PC-9 (cell line): ENCODE measurements around the gene BPTF.

Experiments
- EZH2 ChIP-seq: fragments of 200-600 bp; sonication (generic); IDR thresholded peaks from 2 replicates; pipeline ENCODE4 v1.8.0; 2017; ENCODE audit warnings: antibody characterized with exemption, low read depth
- TF ChIP-seq, protein P1 (sequence below): fragments of 200-600 bp; sonication (generic); conservative IDR thresholded peaks from 2 replicates; pipeline ENCODE4 v1.6.1; 2017; ENCODE audit warnings: mixed run types, antibody characterized with exemption, mild to moderate bottlenecking, moderate library complexity

DNA sequence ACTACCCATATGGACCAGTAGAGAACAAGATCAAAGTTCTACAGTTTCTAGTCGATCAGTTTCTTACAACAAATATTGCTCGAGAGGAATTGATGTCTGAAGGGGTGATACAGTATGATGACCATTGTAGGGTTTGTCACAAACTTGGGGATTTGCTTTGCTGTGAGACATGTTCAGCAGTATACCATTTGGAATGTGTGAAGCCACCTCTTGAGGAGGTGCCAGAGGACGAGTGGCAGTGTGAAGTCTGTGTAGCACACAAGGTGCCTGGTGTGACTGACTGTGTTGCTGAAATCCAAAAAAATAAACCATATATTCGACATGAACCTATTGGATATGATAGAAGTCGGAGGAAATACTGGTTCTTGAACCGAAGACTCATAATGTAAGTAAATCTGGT is 29.1 kb downstream of the BPTF start:
- TF ChIP-seq, protein P1, sequence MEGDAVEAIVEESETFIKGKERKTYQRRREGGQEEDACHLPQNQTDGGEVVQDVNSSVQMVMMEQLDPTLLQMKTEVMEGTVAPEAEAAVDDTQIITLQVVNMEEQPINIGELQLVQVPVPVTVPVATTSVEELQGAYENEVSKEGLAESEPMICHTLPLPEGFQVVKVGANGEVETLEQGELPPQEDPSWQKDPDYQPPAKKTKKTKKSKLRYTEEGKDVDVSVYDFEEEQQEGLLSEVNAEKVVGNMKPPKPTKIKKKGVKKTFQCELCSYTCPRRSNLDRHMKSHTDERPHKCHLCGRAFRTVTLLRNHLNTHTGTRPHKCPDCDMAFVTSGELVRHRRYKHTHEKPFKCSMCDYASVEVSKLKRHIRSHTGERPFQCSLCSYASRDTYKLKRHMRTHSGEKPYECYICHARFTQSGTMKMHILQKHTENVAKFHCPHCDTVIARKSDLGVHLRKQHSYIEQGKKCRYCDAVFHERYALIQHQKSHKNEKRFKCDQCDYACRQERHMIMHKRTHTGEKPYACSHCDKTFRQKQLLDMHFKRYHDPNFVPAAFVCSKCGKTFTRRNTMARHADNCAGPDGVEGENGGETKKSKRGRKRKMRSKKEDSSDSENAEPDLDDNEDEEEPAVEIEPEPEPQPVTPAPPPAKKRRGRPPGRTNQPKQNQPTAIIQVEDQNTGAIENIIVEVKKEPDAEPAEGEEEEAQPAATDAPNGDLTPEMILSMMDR: no peak
- TF ChIP-seq EZH2: no peak
